GM18517 (cell line): ENCODE results near the gene CCR6.
"Not testable (repeated sequence)": the region's sequence is repeated elsewhere in the genome, so short reads cannot be mapped to it uniquely, and the experiment has no call there.

ENCODE experiments used
- ATAC-seq: cut with Tn5 transposase; IDR thresholded peaks from one replicate; pipeline ENCODE4 v1.9.1; 2021; ENCODE audit warnings: mild to moderate bottlenecking, moderate library complexity; ENCODE audit not compliant: unreplicated experiment

Gene CCR6

GRCh38 chr6:167167699-167168098, 44.8 kb downstream of the CCR6 start:
- ATAC-seq: not testable (repeated sequence)

GRCh38 chr6:167168296-167168695, 45.4 kb downstream of the CCR6 start:
- ATAC-seq: not testable (repeated sequence)

- ATAC-seq: not testable (repeated sequence)
Observed at GRCh38 chr6:167169867-167170266, 47.0 kb downstream of the CCR6 start.

GRCh38 chr6:167171300-167171699, 48.4 kb downstream of the CCR6 start:
- ATAC-seq: not testable (repeated sequence)

- ATAC-seq: not testable (repeated sequence)
Observed at GRCh38 chr6:167172011-167172410, 49.1 kb downstream of the CCR6 start.

- not testable (repeated sequence) for ATAC-seq
Observed at GRCh38 chr6:167177271-167177670, 54.4 kb downstream of the CCR6 start.

- ATAC-seq: not testable (repeated sequence)
Observed at GRCh38 chr6:167178896-167179655, 56.2 kb downstream of the CCR6 start.

- not testable (repeated sequence) for ATAC-seq
Observed at GRCh38 chr6:167180086-167180485, 57.2 kb downstream of the CCR6 start.

GRCh38 chr6:167181351-167181750, 58.5 kb downstream of the CCR6 start:
- not testable (repeated sequence) for ATAC-seq

GRCh38 chr6:167182913-167183314, 60.0 kb downstream of the CCR6 start:
- not testable (repeated sequence) for ATAC-seq

- not testable (repeated sequence) for ATAC-seq
Observed at GRCh38 chr6:167185101-167185500, 62.2 kb downstream of the CCR6 start.

GRCh38 chr6:167187275-167187674, 64.4 kb downstream of the CCR6 start:
- ATAC-seq: not testable (repeated sequence)
